NCI-H2227 treated with DMSO at 0.1 percent for 48 hours (cell line): ENCODE results near the gene SRC.

Experiments used
- DNase-seq: peaks from one replicate; lab custom pipeline; 2025; lab: John Stamatoyannopoulos, UW

SRC gene

GRCh38 chr20:37430044-37430443 is 84.1 kb downstream of the SRC start:
- DNase-seq, result no peak

DNA sequence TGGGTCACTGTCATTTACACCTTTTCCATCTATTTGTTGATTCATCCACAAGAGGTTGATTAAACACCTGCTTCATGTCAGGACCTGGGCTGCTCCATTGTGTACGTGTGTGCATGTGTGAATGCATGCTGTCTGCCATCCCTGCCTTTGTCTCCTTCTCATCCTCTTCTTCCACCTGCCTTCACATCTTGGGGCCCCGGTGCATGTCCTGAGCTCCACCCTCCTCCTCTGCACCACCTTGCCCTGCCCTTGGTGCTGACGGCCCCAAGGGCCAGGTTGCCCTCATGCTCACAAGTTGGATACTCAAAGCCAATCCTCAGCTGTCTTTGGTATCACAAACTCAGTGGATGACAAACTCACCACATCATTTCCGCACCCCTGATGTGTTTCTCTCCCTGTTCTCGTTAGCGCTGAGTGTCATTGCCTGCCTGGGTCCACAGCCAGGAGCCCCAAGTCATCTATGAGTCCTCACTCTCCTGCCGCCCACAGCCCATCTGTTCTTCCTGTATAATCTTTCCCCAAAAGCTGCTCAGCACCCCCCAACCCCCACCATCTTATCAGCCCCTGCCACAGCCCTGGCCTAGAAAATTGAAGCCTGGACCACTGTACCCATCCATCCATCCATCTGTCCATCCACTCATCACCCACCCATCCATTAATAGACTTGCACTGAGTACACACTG is 85.0 kb downstream of the SRC start:
- DNase-seq, result no peak

- DNase-seq, result no peak
These were observed 85.8 kb downstream of the SRC start for GRCh38 chr20:37431786-37432185.

GRCh38 chr20:37432606-37433005 is 86.7 kb downstream of the SRC start:
- no peak for DNase-seq

DNA sequence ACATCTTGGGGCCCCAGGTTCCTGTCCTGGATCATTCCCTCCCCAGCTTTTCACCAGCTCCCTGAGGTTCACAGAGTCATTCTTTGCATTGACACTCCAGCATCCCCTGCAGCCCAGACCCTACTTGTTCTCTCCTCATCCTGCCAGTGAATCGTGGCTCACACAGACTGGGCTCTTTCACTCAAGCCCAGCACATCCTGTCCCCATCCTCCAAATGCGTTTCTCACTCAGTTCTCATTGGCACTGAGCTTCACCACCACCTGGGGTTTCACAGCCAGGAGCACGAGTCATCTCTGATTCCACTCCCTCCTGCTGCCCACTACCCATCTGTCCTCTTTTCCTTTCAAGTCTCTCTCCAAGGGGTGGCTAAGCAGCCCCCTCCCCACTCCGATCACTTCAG is 89.7 kb downstream of the SRC start:
- DNase-seq, result no peak

- DNase-seq, result no peak
These were observed 90.7 kb downstream of the SRC start for GRCh38 chr20:37436527-37437186.

DNA sequence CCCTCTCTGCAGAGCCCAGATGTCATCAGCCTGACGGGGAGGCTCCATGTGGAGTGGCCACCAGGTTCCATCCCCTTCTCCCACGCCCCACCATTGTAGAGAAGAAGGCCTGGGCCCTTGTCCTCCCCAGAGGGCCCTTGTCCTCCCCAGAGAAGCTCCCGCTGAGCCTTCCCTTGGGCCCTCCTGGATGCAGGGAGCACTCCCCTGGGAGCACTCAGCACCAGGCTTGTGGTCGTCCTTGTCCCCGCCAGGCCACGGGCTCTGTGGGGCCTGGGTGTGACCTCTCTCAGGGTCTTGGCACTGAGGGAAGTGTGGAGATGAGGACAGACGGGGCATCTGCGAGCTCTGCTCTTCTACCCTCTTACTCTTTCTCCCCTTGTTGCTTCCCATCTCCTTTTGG is 91.7 kb downstream of the SRC start:
- no peak for DNase-seq

GRCh38 chr20:37438464-37439222 is 92.7 kb downstream of the SRC start:
- no peak for DNase-seq

DNA sequence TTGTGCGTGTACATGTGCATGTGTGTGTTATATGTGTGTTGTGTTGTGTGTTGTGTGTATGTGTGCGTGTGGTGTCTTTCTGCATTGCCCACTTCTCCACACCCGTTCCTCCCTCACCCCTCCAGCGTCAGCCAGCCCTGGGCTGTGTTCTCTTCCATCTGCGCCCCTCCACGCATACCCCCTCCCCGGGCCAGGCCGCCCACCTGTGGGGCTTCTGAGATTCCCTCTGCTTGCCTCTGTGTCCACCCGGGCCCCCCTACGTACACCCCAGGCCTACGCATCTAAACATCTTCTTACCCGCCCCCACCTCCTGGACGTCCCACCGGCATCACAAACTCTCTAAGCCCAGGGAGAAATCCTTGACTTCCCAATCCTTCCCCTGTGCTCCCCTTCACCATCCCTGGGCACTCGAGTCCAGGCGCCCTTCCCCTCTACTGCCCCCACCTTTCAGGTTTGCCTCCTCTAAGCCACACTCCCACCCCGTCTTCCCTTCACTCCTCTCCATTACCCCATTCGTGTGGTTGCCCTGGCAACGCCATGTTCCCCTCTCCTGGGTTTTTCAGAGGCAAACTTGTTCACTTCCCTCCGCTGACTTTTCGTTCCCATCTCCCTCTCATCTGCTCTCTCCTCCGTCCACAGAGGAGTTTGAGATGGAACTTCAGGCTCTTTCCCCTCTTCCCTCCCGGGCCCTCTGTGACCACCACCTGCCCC is 93.4 kb downstream of the SRC start:
- no peak for DNase-seq

- DNase-seq, result no peak
These were observed 95.1 kb downstream of the SRC start for GRCh38 chr20:37441023-37441422.

DNA sequence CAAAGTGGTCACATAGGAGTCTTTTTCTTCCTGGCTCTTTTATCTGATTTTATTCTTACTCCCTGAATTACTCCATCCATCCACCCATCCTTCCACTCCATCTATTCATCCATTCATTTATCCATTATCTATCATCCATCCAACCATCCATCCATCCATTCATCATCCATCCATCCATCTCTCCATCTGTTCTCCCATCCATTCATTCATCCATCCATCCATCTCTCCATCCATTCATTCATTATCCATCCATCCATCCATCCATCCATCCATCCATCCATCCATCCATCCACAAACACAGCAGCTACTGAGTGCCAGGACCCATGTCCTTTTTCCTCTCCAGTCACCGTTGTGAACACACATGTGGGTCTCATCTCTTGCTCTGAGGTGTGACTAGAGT is 96.6 kb downstream of the SRC start:
- DNase-seq, result no peak

DNA sequence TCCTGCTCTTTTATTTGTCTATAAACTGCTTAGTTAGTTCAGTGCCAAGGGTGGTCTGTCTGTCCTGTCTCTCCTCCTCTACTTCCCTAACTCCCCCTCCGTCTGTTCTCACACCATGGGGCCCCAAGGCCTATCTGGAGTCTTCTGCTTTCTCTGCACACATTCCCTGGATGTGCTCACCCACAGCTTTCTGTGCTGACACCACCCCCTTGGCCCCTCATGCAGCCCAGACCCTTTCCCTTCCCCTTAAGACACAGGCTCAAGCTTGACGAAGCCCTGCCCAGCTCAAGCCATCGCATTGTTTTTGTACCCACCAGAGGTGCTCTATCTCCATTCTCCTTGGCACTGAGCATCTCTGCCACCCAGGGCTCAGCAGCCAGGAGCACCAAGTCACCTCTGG is 97.0 kb downstream of the SRC start:
- no peak for DNase-seq

GRCh38 chr20:37443596-37443995 is 97.7 kb downstream of the SRC start:
- no peak for DNase-seq

DNA sequence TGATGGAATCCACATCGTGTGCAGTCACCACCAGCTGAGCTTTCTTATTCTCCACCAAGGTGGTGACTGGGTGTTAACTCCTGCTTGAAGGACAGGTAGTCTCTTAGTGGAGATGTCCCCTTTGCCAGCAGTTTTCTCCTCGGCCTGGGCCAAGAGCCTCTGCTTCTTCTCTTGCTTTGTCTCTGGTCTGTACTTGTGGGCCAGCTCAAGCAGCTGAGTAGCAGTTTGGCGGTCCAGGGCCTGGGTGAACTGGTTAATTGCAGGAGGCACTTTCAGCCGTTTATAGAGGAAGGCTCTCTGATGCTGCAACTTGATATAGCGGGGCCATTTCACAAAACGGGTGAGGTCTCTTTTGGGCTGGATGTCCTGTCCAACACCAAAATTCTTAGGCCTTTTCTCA is 99.1 kb downstream of the SRC start:
- no peak for DNase-seq

GRCh38 chr20:37446286-37447032 is 100.5 kb downstream of the SRC start:
- DNase-seq, result no peak

- DNase-seq, result no peak
These were observed 101.7 kb downstream of the SRC start for GRCh38 chr20:37447688-37448087.

GRCh38 chr20:37449276-37449675 is 103.3 kb downstream of the SRC start:
- no peak for DNase-seq

DNA sequence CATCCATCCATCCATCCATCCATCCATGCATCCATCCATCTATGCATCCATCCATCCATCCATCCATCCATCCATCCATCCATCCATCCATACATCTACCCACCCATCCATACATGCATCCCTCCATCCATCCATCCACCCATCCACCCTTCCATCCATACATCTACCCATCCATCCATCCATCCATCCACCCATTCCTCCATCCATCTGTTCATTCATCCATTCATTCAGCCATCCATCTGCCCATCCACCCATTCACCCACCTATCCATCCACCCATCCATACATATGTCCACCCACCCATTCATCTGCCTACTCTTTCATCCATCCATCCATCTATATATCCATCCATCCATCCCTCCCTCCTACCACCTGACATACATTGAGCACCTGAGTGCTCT is 104.4 kb downstream of the SRC start:
- no peak for DNase-seq

DNA sequence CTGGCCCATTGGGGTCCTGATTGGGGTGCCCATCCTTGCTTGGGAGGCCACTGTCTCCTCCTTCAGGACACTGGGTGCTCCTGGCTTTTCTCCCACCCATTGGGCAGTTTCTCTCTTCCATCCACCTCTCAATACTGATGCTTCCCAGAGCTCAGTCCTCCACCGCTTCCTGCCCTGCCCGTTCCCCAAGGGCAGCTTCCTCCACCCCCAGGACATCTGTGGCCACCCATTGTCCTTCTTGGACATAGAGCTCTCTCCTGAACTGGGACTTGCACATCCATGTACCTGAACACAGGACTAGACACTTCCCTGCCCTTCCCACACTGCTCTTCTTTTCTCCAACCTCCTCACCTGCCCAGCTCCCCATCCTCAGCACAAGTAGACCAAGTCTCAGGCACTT is 105.7 kb downstream of the SRC start:
- no peak for DNase-seq

GRCh38 chr20:37452236-37452635 is 106.3 kb downstream of the SRC start:
- DNase-seq, result no peak

GRCh38 chr20:37453288-37453687 is 107.3 kb downstream of the SRC start:
- no peak for DNase-seq

DNA sequence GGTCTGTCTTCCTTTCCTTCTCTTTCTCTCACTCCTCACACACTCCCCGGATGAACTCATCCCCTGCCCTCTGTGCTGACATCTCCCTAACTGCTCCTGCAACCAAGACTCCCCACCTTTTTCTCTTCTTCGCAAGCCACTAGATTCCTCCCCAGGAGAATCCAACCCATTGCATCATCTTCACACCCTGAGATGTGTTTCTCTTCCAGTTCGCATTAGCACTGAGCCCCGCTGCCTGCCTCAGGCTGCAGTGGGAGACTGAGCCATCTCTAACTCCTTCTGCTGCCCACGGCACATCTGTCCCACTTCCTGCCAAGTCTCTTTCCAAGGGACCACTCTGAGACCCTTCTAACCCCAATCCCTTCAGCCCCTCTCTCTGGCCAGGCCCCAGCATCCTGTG is 107.9 kb downstream of the SRC start:
- DNase-seq, result no peak
